HG02885 (cell line): ENCODE data around the gene KLF1.
"Not testable (repeated sequence)": the region's sequence is repeated elsewhere in the genome, so short reads cannot be mapped to it uniquely, and the experiment has no call there.

Experiments
- ATAC-seq: cut with Tn5 transposase; IDR thresholded peaks from one replicate; pipeline ENCODE4 v1.9.1; 2021; ENCODE audit warnings: mild to moderate bottlenecking; ENCODE audit not compliant: unreplicated experiment, poor library complexity

KLF1 gene

DNA sequence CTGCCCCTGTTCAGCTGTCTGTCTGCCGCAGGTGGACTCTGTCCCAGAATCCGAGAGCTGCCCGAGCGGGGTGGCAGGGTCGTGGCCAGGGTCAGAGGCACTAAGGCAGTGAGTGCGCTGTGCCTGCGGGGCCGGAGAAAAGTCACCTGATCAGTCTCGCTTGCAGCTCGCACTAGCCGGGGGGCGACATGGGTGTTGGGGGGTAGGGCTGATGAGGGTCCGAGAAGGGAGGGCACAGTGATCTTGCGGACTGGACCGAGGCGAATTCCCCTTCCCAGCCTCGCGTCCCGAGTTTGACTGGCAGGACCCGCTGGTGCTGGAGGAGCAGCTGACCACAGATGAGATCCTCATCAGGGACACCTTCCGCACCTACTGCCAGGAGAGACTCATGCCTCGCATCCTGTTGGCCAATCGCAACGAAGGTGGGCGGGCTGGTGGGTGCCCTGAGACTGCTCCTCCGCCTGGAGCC is 4.6 kb upstream of the KLF1 start:
- no peak for ATAC-seq

DNA sequence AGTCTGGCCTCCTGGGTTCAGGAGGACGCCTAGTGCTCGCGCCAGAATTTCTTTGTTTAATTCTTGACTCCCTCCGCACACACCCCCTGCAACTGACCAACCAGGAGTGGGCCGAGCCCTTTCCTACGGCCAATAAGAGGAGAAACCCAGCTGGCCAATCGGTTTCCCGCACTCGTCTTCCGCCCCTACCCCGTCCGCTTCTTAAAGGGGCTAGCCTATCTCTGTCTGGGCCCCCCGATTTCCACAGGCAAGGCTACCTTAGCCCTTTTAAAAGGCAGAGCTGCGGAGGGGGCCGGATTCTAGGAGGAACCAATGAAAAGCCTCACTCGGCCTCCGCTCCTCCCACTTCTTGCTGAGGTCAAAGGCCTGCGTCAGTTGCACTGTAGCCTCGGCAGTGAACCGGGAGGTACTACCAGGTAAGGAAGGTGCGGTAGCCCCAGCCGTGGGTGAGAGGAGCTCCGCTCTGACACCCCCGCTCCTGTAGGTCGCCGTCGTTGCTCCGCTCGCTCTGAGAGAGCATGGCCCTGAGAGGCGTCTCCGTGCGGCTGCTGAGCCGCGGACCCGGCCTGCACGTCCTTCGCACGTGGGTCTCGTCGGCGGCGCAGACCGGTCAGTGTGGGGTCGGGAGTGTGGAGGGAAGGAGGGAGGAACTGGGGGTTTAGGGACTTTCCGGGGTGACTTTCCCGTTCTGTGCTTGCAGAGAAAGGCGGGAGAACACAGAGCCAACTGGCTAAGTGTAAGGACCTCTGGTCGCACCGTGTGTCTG is 4.0 kb upstream of the KLF1 start, which contains the start of gene GCDH:
GCDH (plus strand) TSS at position 374 of the 766 bp plus-strand sequence; CDS start at position 519, 145 bp downstream.
- ATAC-seq = peak; percentile 93

DNA sequence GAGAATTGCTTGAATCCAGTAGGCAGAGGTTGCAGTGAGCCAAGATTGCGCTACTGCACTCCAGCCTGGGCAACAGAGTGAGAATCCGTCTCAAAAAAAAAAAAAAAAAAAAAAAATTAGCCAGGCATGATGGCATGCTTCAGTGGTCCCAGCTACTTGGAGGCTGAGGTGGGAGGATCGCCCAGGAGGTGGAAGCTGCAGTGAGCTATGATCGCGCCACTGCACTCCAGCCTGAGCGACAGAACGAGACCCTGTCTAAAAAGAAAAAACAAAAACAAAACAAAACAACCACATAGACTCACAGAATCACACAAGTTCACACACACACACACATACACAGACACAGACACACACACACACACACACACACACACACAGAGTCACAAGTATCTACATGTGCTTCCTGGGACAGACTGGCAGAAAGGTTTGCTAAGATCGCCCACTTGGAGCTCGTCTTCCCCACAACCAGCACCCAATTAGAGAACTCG is 3.3 kb upstream of the KLF1 start:
- ATAC-seq = not testable (repeated sequence)

DNA sequence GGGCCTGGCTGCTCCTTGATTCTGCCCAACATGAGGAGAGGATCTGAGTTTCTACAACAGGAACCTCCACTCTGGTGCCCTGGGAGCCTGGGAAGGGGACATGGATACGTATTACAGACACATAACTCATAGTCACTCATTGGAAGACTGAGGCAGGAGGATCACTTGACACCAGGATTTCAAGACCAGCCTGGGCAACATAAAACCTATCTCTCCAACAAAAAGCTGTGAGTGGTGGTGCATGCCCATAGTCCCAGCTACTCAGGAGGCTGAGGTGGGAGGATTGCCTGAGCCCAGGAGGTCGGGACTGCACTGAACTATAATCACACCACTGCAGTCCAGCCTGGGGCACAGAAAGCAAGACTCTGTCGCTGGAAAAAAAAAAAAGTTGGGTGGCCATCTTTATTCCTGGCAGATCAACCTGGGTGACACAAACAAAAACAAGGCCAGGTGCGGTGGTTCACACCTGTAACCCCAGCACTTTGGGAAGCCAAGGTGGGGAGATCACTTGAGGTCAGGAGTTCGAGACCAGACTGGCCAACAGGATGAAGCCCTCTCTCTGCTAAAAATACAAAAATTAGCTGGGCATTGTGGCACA is 1.1 kb upstream of the KLF1 start:
- no peak for ATAC-seq

DNA sequence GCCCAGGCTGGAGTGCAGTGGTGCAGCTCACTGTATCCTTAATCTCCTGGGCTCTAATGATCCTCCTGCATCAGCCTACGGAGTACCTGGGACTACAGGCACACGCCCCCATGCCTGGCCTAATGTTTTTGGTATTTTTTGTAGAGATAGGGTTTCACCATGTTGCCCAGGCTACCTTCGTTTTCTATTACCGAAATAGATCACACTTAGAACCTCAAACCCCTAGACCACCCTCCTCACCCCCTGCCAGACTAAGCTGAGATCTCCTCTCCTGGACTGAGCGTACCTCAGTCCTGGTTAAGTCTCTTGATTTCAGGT is 391 bp downstream of the KLF1 start:
- no peak for ATAC-seq

DNA sequence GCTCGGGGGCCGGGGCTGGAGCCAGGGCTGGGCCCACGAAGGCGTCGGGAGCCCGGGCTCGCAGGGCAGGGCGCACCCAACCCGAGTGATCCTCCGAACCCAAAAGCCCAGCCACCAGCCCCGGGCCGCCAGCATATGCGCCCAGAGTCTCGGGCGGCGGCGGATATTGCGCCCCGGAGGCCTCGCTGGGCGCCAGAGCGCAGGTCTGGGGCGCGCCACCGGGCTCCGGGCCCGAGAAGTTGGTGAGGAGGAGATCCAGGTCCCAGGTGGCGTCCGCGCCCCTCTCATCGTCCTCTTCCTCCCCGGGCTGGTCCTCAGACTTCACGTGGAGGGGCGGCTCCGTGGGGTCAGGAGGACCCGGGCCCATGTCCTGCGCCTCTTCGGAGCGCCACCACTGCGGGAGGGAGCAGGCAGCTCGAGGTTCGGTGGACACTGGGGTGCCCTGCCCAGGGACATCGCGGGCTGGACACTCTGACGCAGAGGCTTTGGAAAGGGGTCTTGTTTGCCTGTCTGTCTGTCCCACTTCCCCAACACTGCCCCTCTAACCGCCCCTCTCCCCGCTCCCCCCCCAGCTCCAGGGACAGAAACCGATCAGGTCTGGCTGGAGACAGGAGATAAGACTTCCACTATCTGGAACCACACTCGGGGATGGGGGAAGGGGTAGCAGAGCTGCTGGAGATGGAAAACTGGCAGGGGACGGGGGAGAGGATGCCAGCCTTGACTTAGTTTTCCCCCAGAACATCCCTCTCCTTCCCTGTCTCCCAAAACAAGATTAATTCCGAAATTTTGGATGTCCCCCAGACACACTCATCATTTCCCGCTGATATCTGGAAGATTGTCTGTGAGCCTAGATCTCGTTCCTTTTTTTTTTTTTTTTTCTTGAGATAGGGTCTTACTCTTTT is 1.0 kb downstream of the KLF1 start:
- ATAC-seq = peak; percentile 2

DNA sequence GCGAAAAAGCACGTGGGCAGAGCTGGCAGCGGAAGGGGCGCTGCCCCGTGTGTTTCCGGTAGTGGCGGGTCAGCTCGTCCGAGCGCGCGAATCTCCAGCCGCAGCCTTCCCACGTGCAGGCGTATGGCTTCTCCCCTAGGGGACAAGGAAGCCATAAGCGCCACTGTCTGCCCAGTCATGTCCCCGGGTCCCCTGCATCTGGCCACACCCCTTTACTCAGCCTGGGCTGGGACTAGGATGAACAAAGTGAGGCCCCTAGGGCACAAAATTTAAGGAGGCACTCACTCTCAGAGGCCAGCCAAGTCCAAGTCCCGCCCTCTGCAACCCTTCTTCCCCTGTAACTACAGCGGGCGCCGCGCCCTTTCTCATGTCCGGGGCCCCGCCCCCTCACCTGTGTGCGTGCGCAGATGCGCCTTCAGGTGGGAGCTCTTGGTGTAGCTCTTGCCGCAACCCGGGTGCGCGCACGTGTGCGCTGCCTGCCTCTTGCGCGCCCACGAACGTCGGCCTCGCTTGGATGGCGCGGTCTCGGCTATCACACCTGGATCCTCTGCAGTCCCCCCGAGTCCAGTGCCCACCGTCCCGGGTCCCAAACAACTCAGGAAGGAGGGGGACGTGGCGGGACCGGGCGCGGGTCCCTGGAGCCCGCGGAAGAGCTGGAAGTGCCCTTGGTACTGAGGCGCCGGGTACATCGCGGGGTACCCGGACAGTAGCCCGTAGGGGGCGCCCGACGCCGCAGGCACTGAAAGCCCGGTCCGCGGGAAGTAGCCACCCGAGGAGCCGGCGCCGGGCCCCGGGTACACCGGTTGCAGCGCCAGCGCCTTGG is 1.9 kb downstream of the KLF1 start:
- ATAC-seq = peak; percentile 49

DNA sequence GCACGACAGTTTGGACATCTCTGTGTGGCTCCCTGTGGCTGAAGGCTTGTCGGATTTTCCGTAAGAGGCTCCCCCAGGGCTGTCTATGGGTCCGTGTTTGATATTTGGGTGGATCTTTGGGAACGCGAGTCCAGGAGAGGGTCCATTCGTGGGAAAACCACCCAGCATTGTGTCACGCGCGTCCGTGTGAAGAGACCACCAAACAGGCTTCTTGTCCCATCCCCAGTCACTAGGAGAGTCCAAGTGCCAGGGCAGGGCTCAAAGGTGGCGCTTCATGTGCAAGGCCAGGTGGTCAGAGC is 2.4 kb downstream of the KLF1 start:
- no peak for ATAC-seq

DNA sequence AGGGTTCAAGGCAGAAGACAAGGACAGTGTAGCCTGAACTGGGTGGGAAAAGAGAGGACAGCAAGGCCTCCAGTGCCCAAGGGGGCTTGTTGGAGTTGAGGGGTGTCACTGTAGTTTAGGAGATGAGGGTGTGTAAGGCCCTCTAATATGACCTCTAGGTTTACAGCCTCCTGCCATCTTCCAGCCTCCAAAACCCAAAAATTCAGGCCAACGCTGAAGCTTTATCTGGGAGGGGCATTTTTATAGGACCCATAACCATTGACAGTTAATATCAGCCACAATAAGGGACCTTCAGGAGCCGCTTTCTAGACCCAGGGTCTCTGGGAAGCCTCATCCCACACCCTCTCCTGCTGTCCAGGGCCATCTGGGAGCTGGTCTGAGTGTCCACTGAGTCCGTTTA is 2.8 kb downstream of the KLF1 start:
- ATAC-seq = no peak

DNA sequence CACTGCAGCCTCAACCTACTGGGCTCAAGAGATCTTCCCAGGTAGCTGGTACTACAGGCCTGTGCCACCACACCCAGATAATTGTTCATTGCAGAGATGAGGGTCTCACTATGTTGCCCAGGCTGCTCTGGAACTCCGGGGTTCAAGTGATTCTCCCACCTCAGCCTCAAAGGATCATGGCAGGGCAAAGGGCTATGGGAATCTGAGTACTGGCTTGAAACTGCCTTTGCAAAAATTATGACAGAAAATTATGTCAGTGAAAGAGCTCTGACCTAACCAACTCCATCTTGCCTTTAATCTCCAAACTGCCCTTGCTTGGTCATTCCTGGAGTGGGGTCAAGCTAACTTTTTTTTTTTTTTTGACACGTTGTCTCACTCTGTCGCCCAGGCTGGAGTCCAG is 4.4 kb downstream of the KLF1 start:
- ATAC-seq = no peak

DNA sequence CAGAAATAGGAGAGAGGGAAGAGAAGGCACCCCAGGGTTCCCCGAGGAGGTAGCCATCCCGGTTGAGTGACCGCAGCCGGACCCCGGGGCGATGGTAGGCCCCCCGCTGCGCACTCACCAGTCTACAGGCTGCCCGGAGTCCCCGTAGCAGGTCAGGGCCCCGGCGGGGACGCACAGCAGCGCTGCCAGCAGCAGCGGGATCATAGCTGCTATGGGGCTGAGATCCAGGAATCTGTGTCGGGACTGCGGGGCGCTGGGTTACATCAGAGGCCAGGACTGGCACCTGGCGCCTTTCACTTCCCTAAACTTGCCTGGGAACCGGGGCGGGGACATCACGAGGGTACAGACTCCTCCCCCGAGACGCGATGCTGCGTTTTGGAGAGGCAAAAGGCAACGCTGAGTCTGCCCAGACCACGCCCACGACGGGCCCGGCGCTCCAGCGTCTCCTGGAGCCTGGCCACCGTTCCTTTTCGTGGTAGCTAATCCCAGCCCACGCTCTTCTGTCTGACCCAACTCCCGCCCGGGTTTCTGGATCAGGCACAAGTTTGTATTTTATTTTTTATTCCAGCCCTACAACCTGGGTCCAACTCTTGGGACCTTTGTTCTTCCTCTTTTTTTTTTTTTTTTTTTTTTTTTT is 5.7 kb downstream of the KLF1 start, which contains the start of gene DNASE2:
DNASE2 (minus strand) TSS at position 278 of the 637 bp plus-strand sequence; CDS start at position 204, 74 bp downstream.
- ATAC-seq = peak; percentile 78

DNA sequence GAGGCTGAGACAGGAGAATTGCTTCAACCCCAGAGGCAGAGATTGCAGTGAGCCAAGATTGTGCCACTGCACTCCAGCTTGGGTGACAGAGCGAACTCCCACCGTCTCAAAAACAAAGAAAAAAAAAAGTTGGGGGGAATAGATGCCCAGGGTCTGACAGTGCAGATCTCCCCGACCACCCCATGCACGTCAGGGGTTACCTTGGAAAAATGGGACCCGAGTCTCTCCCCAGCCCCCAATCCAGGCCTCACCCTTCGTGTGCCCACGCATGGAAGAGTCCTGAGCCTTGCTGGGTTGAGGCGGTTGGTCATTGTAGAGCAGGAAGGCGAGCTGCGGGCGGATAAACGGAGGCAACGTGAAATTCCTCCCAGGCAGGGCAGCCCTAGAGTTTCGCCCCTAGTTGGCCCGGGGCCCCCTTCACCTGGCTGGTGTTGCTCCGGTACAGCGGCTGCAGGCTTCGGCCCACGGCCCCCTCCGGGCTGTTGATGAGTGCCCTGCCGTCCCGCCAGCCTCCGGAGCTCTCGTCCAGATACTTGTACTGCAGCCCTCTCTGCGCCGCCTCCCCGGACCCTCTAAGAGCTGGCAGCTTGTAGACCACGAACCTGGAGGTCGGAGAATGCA is 6.3 kb downstream of the KLF1 start:
- ATAC-seq = peak; percentile 7

DNA sequence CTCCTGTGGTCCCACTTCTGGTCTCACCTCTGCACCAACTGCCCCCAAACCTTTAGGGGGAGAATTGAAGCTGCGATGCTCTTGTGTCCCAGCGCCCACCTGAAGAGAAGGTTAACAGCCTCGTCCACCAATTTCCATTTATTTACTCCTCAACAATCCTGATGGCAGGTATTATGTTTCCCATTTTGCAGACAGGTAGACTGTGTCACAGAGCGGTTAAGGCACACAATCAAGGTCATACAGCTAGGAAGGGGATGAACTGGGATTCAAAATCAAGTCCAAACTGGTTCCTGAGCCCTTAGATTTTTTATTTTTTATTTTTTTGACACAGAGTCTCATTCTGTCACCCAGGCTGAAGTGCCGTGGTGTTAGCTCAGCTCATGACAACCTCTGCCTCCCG is 11.9 kb downstream of the KLF1 start:
- no peak for ATAC-seq

DNA sequence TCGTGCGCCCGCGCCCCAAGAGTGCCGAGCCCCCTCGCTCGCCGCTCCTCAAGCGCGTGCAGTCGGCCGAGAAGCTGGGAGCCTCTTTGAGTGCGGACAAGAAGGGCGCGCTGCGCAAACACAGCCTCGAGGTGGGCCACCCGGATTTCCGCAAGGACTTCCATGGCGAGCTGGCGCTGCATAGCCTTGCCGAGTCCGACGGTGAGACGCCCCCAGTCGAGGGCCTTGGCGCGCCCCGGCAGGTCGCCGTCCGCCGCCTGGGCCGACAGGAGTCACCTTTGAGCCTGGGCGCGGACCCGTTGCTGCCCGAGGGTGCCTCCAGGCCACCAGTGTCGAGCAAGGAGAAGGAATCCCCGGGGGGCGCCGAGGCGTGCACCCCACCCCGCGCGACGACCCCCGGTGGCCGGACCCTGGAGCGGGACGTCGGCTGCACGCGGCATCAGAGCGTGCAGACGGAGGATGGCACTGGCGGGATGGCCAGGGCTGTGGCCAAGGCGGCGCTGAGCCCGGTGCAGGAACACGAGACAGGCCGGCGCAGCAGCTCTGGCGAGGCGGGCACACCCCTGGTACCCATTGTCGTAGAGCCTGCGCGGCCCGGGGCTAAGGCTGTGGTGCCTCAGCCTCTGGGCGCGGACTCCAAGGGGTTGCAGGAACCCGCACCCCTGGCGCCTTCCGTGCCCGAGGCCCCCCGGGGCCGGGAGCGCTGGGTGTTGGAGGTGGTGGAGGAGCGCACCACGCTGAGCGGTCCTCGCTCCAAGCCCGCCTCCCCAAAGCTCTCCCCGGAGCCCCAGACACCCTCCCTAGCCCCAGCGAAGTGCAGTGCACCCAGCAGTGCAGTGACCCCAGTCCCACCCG is 12.9 kb downstream of the KLF1 start:
- no peak for ATAC-seq

DNA sequence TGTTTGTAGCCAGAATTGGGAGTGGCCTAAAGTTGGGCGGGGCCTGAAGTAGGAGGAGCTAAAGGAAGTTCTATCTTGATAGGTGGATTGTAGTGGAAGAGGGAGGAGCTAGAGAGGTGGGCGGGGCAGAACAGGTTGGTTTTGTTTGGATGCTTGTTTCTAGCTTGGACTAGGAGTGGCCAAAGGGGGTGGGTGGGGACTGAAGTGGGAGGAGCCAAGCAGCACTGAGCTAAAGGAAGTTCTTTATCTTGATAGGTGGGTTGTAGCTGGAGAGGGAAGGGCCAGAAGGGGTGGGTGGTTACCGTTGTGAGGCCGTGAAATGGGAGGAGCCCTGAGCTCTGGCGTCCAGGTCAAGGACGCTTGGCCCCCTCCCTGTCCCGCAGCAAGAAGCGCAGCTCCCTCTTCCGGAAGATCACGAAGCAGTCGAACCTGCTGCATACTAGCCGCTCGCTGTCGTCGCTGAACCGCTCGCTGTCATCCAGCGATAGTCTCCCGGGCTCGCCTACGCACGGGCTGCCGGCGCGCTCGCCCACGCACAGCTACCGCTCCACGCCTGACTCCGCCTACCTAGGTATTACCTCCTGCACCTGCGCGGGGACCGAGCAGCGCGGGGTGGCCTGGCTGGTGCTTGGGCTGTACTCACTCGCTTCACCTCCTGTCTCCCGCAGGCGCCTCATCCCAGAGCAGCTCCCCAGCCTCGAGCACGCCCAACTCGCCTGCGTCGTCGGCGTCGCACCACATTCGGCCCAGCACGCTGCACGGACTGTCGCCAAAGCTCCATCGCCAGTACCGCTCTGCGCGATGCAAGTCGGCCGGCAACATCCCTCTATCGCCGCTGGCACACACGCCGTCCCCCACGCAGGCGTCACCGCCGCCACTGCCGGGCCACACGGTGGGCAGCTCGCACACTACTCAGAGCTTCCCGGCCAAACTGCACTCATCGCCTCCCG is 13.8 kb downstream of the KLF1 start:
- ATAC-seq = no peak

DNA sequence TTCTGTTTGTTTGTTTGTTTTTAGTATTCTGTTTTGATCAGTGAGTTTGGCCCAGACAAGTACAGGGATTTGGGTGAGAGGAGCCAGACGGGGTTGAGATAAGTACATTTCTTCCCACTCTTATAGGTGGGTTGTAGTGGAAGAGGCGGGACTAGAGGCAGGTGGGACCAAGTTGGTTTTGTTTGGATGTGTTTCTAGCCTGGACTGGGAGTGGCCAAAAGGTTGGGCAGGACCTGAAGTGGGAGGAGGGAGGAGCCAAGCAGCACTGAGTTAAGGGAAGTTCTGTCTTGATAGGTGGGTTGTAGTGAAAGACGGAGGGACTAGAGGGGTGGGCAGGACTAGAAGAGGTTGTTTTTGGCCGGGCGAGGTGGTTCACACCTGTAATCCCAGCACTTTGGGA is 14.7 kb downstream of the KLF1 start:
- no peak for ATAC-seq

DNA sequence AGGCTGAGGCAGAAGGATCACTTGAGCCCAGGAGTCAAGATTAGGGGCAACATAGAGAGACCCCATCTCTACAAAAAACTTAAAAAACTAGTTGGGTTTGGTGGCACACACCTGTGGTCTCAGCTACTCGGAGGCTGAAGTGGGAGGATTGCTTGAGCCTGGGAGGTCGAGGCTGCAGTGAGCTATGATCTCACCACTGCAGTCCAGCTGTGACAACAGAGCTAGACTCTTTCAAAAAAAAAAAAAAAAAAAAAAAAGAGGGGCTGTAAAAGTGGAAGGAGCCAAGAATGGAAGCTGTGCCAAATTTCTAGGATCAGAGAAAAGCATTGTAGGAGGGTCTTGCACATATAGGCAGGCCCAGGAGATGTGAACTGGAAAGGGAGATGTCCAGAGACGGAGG is 15.3 kb downstream of the KLF1 start:
- ATAC-seq = no peak
